ENCODE data around the gene MAP3K5.

MAP3K5 gene

DNA sequence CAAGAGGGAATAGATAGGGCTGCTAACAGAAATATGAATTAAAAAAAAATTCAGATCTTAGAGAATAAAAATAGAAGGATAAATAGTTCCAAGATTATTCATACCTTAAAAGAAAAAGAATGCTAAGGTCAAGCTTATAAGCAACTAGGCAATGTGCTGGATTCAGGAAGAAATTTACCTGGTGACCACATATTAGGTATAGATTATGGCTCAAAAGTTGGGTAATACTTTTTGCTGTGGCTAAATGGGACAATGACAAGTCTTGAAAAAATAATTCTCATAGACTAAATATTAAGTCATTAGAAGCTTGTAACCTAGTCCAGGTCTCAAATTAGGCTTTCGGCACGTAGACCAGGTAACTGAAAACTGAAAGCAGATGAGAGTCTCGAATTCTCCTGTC is 17.2 kb downstream of the MAP3K5 start:
- TF ChIP-seq PAX5 (IDR thresholded peaks at IDR 0.05; ENCODE audit: insufficient read depth, low read length, severe bottlenecking) (no peak), POLR2AphosphoS5 (IDR thresholded peaks at IDR 0.05; ENCODE audit: low read depth, low read length) (no peak), SPI1 (IDR thresholded peaks at IDR 0.05; ENCODE audit: low read depth, low read length) (no peak), POU2F2 (IDR thresholded peaks at IDR 0.05; ENCODE audit: low read depth, low read length) (no peak), TAF1 (IDR thresholded peaks at IDR 0.05; ENCODE audit: low read depth, low read length) (no peak), POLR2A (IDR thresholded peaks at IDR 0.05; ENCODE audit: low read depth, low read length) (no peak)
- FAIRE-seq (no peak), DNase-seq (ENCODE audit: insufficient read length, low spot score) (no peak)

DNA sequence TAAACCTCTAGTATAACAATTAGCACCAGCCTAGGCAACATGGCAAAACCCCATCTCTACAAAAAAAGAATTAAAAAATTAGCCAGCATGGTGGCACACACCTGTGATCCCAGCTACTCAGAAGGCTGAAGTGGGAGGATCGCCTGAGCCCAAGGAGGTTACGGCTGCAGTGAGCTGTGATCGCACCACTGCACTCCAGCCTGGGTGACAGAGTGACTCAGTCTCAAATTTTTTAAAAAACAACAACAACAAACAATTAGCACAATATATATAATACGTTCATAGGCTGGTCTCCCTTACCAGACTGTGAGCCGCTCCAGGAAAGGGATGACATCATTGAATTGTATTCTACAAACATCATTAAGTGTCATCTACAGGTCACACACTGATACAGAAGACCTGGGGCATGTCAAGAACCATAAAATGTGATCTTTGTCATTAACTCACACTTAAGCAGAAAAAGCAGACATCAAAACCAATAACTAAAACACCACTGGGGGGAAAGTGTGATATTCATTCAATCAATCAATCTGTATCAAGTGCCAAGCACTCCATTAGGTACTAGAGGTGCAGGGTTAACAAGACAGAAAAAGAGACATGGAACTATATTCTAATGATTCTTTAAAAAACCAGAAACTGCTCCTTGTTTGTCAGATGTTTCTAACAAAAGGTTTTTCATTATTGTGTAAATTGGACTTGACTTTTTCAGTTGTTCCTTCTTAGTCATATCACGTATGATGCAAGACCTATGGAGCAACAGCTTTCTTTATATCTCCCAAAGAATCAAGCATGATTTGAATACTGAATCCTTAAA is 17.8 kb downstream of the MAP3K5 start:
- TF ChIP-seq TAF1 (IDR thresholded peaks at IDR 0.05; ENCODE audit: low read depth, low read length) (no peak), POU2F2 (IDR thresholded peaks at IDR 0.05; ENCODE audit: low read depth, low read length) (no peak), SPI1 (IDR thresholded peaks at IDR 0.05; ENCODE audit: low read depth, low read length) (no peak), POLR2A (IDR thresholded peaks at IDR 0.05; ENCODE audit: low read depth, low read length) (no peak), POLR2AphosphoS5 (IDR thresholded peaks at IDR 0.05; ENCODE audit: low read depth, low read length) (no peak), PAX5 (IDR thresholded peaks at IDR 0.05; ENCODE audit: insufficient read depth, low read length, severe bottlenecking) (no peak)
- DNase-seq (ENCODE audit: insufficient read length, low spot score) (no peak), FAIRE-seq (no peak)

DNA sequence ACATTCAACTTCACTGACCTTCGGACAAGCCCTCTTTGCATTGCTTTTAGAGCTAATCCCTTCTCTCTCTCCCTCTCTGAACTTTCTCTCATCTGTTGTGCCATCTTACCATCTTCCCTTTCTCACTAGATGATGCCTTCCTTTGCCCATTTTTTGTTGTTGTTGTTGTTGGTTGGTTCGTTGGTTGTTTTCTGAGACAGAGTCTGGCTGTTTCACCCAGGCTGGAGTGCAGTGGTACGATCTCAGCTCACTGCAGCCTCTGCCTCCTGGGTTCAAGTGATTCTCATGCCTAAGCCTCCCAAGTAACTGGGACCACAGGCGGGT is 18.8 kb downstream of the MAP3K5 start:
- FAIRE-seq (no peak), DNase-seq (ENCODE audit: insufficient read length, low spot score) (no peak)
- no peak for TF ChIP-seq PAX5 (IDR thresholded peaks at IDR 0.05; ENCODE audit: insufficient read depth, low read length, severe bottlenecking)
- no peak for TF ChIP-seq SPI1 (IDR thresholded peaks at IDR 0.05; ENCODE audit: low read depth, low read length)
- no peak for TF ChIP-seq POU2F2 (IDR thresholded peaks at IDR 0.05; ENCODE audit: low read depth, low read length)
- no peak for TF ChIP-seq TAF1 (IDR thresholded peaks at IDR 0.05; ENCODE audit: low read depth, low read length)

DNA sequence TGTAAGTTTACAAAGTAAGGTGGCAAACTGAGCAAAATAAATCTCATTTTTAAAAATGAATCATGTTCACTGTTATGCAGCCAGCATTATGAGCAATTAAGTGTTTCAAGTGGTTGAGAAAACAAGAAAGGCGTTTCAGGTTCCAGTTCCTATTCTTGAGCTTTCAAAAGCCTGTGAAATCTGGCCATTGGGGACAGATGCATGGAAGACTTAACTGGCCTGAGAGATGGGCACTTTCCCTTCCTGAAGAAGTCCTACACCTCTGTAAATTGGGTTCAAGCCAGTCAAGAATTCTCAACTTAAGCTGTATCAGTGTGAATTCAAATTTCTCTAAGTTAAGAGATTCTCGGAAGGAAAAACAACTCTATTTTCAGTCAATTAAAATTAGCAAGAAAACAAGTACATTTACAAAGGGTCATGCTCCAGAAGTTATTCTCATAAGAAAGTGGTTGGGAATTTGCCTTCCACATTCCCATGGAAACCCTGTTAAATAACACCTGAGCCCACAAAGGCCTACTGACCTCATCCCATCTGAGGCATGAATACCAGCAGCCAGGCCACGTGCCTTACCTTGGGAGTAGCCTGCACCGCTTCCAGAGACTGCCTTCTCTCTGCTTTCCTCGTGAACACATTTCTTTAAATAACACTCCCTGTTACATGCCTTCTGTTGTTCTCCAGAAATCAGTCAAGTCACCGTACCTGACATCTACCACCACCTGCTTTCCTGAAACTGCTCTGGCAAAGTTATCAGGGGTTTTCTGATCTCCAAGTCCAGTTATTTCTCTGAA is 19.4 kb downstream of the MAP3K5 start:
- TF ChIP-seq POLR2A (IDR thresholded peaks at IDR 0.05; ENCODE audit: low read depth, low read length) = peak; percentile 20; the same call in 1 of the 2 replicates
- TF ChIP-seq SPI1 (IDR thresholded peaks at IDR 0.05; ENCODE audit: low read depth, low read length) = peak; percentile 96
- no peak for TF ChIP-seq TAF1 (IDR thresholded peaks at IDR 0.05; ENCODE audit: low read depth, low read length)
- no peak for TF ChIP-seq PAX5 (IDR thresholded peaks at IDR 0.05; ENCODE audit: insufficient read depth, low read length, severe bottlenecking)
- TF ChIP-seq POLR2AphosphoS5 (IDR thresholded peaks at IDR 0.05; ENCODE audit: low read depth, low read length) = peak; percentile 56; the same call in 1 of the 2 replicates
- peak; percentile 25; the same call in 1 of the 2 replicates for TF ChIP-seq POU2F2 (IDR thresholded peaks at IDR 0.05; ENCODE audit: low read depth, low read length)
- DNase-seq (ENCODE audit: insufficient read length, low spot score) = no peak
- peak; percentile 76 for FAIRE-seq

DNA sequence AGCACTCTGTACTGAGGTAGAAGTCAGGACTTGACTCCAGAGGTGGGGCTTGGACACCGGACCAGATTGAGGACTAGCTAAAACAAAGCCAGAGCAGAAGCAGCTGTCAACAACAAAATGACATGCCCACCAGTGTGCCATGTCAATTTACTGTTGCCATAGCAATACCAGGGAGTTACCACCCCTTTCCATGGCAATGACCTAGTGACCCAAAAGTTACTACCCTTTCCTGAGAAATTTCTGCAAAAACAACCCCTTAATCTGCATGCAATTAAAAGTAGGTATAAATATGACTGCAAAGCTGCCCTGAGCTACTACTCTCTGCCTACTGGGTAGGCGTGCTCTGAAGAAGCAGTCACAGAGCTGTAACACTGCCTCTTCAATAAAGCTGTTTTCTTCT is 21.0 kb downstream of the MAP3K5 start:
- FAIRE-seq (no peak), DNase-seq (ENCODE audit: insufficient read length, low spot score) (no peak)
- TF ChIP-seq POU2F2 (IDR thresholded peaks at IDR 0.05; ENCODE audit: low read depth, low read length) = no peak
- no peak for TF ChIP-seq PAX5 (IDR thresholded peaks at IDR 0.05; ENCODE audit: insufficient read depth, low read length, severe bottlenecking)
- TF ChIP-seq TAF1 (IDR thresholded peaks at IDR 0.05; ENCODE audit: low read depth, low read length) = no peak
- TF ChIP-seq POLR2AphosphoS5 (IDR thresholded peaks at IDR 0.05; ENCODE audit: low read depth, low read length) = no peak
- TF ChIP-seq SPI1 (IDR thresholded peaks at IDR 0.05; ENCODE audit: low read depth, low read length) = no peak
- TF ChIP-seq POLR2A (IDR thresholded peaks at IDR 0.05; ENCODE audit: low read depth, low read length) = no peak

DNA sequence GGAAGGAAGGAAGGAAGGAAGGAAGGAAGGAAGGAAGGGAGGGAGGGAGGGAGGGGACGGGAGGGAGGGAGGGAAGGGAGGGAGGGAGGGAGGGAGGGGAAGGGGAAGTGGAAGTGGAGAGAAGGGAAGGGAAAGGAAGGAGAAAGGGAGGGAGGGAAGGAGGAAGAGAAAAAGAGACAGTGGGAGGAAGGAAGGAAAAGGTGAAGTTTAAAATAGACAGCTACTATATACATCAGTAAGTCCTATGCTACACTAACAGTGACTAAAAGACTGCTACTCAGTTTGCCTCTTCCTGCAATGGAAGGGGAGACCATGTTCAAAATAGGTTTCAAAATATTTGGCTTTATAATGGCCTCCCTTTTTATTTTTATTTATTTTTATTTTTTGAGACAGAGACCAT is 22.5 kb downstream of the MAP3K5 start:
- no peak for TF ChIP-seq POLR2AphosphoS5 (IDR thresholded peaks at IDR 0.05; ENCODE audit: low read depth, low read length)
- no peak for TF ChIP-seq SPI1 (IDR thresholded peaks at IDR 0.05; ENCODE audit: low read depth, low read length)
- no peak for TF ChIP-seq PAX5 (IDR thresholded peaks at IDR 0.05; ENCODE audit: insufficient read depth, low read length, severe bottlenecking)
- no peak for TF ChIP-seq TAF1 (IDR thresholded peaks at IDR 0.05; ENCODE audit: low read depth, low read length)
- no peak for TF ChIP-seq POU2F2 (IDR thresholded peaks at IDR 0.05; ENCODE audit: low read depth, low read length)
- TF ChIP-seq POLR2A (IDR thresholded peaks at IDR 0.05; ENCODE audit: low read depth, low read length) = no peak
- DNase-seq (ENCODE audit: insufficient read length, low spot score) = no peak
- no peak for FAIRE-seq

DNA sequence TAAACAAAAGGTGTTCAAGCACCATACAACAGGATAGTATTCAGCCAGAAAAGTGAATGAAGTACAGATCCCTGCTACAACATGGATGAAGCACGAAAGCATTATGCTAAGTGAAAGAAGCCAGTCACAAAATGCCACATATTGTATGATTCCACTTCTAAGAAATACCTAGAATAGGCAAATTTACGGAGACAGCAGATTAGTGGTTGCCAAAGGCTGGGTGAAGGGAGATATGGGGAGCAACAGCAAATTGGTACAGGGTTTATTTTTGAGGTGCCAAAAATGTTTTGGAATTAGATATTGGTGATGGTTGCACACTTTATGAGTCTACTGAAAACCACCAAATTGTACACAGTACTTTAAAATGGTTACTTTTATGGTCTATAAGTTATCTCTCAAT is 23.2 kb downstream of the MAP3K5 start:
- no peak for TF ChIP-seq POU2F2 (IDR thresholded peaks at IDR 0.05; ENCODE audit: low read depth, low read length)
- TF ChIP-seq PAX5 (IDR thresholded peaks at IDR 0.05; ENCODE audit: insufficient read depth, low read length, severe bottlenecking) = no peak
- DNase-seq (ENCODE audit: insufficient read length, low spot score) (no peak), FAIRE-seq (no peak)

DNA sequence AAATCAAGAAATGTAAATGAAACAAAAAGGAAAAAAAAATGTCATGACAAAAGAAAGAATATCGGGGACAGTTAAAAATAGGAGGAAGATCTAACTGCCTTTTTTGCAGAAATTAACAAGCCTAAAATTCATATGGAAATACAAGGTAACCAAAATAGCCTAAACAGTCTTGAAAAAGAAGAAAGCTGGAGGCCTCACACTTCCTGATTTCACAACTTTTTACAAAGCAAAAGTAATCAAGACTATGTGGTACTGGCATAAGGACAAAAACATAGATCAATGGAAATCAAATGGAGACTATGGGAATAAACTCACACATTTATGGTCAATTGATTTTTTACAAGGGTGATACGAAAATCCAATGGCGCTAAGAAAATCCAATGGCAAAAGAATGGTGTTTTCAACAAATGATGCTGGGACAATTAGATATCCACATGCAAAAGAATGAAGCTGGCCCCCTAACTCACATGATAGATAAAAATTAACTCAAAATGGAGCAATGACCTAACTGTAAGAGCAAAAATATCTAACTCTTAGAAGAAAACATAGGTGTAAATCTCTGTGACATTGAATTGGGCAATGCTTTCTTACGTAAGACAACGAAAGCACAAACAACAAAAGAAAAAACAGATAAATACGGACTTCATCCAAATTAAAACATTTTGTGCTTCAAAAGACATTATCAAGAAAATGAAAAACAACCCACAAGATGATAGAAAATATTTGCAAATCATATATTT is 24.5 kb downstream of the MAP3K5 start:
- TF ChIP-seq TAF1 (IDR thresholded peaks at IDR 0.05; ENCODE audit: low read depth, low read length) = no peak
- peak; percentile 68 for TF ChIP-seq SPI1 (IDR thresholded peaks at IDR 0.05; ENCODE audit: low read depth, low read length)
- DNase-seq (ENCODE audit: insufficient read length, low spot score) = no peak
- FAIRE-seq = peak; percentile 9

DNA sequence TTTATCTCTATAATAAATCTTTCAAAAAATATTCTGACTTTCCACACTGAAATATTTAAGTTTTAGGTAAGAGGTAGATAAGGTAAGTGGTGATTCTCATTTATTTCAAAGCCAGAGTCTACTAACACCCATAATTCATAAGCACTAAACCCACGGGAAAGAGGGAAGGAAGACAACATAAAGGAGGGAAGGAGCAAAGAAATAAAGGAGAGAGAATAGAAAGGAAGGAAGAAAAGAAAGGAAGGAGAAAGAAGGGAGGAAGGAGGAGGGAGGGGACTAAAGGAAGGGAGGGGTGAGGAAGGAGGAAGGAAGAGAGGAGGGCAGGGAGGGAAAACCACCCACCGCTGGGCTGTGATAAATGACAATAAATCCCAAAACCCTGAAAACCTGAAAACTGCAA is 25.2 kb downstream of the MAP3K5 start:
- TF ChIP-seq POU2F2 (IDR thresholded peaks at IDR 0.05; ENCODE audit: low read depth, low read length) (no peak), SPI1 (IDR thresholded peaks at IDR 0.05; ENCODE audit: low read depth, low read length) (no peak), POLR2A (IDR thresholded peaks at IDR 0.05; ENCODE audit: low read depth, low read length) (no peak), POLR2AphosphoS5 (IDR thresholded peaks at IDR 0.05; ENCODE audit: low read depth, low read length) (no peak), PAX5 (IDR thresholded peaks at IDR 0.05; ENCODE audit: insufficient read depth, low read length, severe bottlenecking) (no peak), TAF1 (IDR thresholded peaks at IDR 0.05; ENCODE audit: low read depth, low read length) (no peak)
- peak; percentile 67 for FAIRE-seq

More for the DNA sequence above, 25.2 kb downstream of the MAP3K5 start:
- DNase-seq (ENCODE audit: insufficient read length, low spot score) = no peak
